GF-D8 (cell line): ENCODE data around the gene FRMD6.

ENCODE experiments used
- DNase-seq: peaks from one replicate; lab custom pipeline; 2025; lab: John Stamatoyannopoulos, UW

Gene FRMD6

GRCh38 chr14:51651388-51652167 lies at the start of gene FRMD6:
Gene FRMD6 (plus strand): TSS chr14:51651910. CDS start chr14:51689837, 37,927 bp downstream.
- DNase-seq: no peak

- DNase-seq: no peak
These were observed 49.4 kb upstream of the FRMD6 start for GRCh38 chr14:51602310-51602709.

GRCh38 chr14:51603495-51603894 lies 48.2 kb upstream of the FRMD6 start:
- no peak for DNase-seq

- DNase-seq: no peak
These were observed 47.6 kb upstream of the FRMD6 start for GRCh38 chr14:51604073-51604472.

GRCh38 chr14:51605575-51605974 lies 46.1 kb upstream of the FRMD6 start:
- DNase-seq: no peak

GRCh38 chr14:51607711-51608110 lies 44.0 kb upstream of the FRMD6 start:
- no peak for DNase-seq

GRCh38 chr14:51609251-51609954 lies 42.3 kb upstream of the FRMD6 start:
- DNase-seq: no peak

GRCh38 chr14:51609955-51610283 lies 41.8 kb upstream of the FRMD6 start:
- no peak for DNase-seq

GRCh38 chr14:51610771-51611170 lies 40.9 kb upstream of the FRMD6 start:
- DNase-seq: no peak

- no peak for DNase-seq
These were observed 39.3 kb upstream of the FRMD6 start for GRCh38 chr14:51612449-51612848.

- DNase-seq: no peak
These were observed 38.3 kb upstream of the FRMD6 start for GRCh38 chr14:51613416-51613815.

GRCh38 chr14:51614707-51615106 lies 37.0 kb upstream of the FRMD6 start:
- DNase-seq: no peak

GRCh38 chr14:51616256-51616655 lies 35.5 kb upstream of the FRMD6 start:
- no peak for DNase-seq

GRCh38 chr14:51616724-51617409 lies 34.8 kb upstream of the FRMD6 start:
- no peak for DNase-seq

- DNase-seq: no peak
These were observed 32.1 kb upstream of the FRMD6 start for GRCh38 chr14:51619561-51619960.

- DNase-seq: no peak
These were observed 31.7 kb upstream of the FRMD6 start for GRCh38 chr14:51620056-51620455.

- no peak for DNase-seq
These were observed 30.1 kb upstream of the FRMD6 start for GRCh38 chr14:51621654-51622053.

- no peak for DNase-seq
These were observed 29.3 kb upstream of the FRMD6 start for GRCh38 chr14:51622376-51622775.

- no peak for DNase-seq
These were observed 26.6 kb upstream of the FRMD6 start for GRCh38 chr14:51624955-51625569.

GRCh38 chr14:51626185-51626584 lies 25.5 kb upstream of the FRMD6 start:
- DNase-seq: no peak

- DNase-seq: no peak
These were observed 24.9 kb upstream of the FRMD6 start for GRCh38 chr14:51626788-51627187.

GRCh38 chr14:51627313-51627712 lies 24.4 kb upstream of the FRMD6 start:
- no peak for DNase-seq

- no peak for DNase-seq
These were observed 23.5 kb upstream of the FRMD6 start for GRCh38 chr14:51628238-51628637.
